HG02763 (cell line): ENCODE measurements around the gene ZNF578.
"Not testable (repeated sequence)": the region's sequence is repeated elsewhere in the genome, so short reads cannot be mapped to it uniquely, and the experiment has no call there.

Experiments used
- ATAC-seq: cut with Tn5 transposase; IDR thresholded peaks from one replicate; pipeline ENCODE4 v1.9.1; 2021; ENCODE audit warnings: mild to moderate bottlenecking, moderate library complexity; ENCODE audit not compliant: unreplicated experiment

The ZNF578 gene

GRCh38 chr19:52453324-52454094 is at the start of gene ZNF578:
ZNF578 (plus strand) TSS chr19:52453553; CDS start chr19:52501846, 48,293 bp downstream.
- no peak for ATAC-seq

GRCh38 chr19:52410276-52410675 is 43.1 kb upstream of the ZNF578 start:
- ATAC-seq, result no peak

DNA sequence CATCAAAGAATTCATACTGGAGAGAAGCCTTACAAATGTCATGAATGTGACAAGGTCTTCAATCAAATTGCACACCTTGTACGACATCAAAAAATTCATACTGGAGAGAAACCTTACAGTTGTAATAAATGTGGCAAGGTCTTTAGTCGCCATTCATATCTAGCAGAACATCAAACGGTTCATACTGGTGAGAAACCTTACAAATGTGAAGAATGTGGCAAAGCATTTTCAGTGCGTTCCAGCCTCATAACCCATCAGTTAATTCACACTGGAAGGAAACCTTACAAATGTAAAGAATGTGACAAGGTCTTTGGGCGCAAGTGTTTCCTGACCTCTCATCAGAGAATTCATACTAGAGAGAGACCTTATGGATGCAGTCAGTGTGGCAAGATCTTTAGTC is 37.6 kb upstream of the ZNF578 start:
- no peak for ATAC-seq

GRCh38 chr19:52428937-52429336 is 24.4 kb upstream of the ZNF578 start, which contains the start of gene ZNF534:
ZNF534 (plus strand) TSS chr19:52429148; CDS start chr19:52431475, 2,327 bp downstream.
- no peak for ATAC-seq

DNA sequence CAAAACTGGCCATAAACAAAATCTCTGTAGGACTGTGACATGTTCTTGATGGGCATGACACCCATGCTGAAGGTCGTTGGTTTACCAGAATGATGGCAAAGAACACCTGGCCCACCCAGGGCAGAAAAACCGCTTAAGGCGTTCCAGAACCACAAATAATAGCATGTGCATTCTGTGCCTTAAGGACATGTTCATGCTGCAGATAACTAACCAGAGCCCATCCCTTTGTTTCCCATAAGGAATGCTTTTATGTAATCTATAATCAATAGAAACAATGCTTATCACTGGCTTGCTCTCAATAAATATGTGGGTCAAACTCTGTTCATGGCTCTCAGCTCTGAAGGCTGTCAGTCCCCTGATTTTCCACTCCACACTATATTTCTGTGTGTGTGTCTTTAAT is 11.2 kb upstream of the ZNF578 start:
- ATAC-seq, result no peak

GRCh38 chr19:52444506-52444905 is 8.8 kb upstream of the ZNF578 start:
- ATAC-seq, result no peak

- no peak for ATAC-seq
Observed at GRCh38 chr19:52451241-52451640, 2.1 kb upstream of the ZNF578 start.

GRCh38 chr19:52464798-52465470 is 11.6 kb downstream of the ZNF578 start:
- ATAC-seq, result no peak

DNA sequence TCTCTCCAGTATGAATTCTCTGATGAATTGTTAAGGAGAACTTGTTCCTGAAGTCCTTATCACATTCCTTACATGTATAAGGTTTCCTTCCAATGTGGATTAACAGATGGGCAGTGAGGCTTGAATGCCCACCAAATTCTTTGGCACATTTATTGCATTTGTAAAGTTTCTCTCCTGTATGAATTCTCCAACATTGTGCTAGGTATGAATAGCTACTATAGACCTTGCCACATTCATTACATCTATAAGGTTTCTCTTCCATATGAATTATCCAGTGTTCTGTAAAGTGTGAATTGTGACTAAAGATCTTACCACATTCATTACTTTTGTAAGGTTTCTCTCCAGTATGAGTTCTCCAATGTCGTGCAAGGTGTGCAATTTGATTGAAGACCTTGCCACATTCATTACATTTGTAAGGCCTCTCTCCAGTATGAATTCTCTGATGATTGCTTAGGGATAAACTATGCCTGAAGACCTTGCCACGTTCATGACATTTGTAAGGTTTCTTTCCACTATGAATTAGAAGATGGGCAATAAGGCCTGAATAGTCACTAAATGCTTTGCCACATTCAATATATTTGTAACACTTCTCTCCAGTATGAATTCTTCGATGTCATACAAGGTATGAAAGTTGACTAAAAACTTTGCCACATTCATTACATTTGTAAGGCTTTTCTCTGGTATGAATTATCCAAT is 20.4 kb downstream of the ZNF578 start:
- no peak for ATAC-seq

DNA sequence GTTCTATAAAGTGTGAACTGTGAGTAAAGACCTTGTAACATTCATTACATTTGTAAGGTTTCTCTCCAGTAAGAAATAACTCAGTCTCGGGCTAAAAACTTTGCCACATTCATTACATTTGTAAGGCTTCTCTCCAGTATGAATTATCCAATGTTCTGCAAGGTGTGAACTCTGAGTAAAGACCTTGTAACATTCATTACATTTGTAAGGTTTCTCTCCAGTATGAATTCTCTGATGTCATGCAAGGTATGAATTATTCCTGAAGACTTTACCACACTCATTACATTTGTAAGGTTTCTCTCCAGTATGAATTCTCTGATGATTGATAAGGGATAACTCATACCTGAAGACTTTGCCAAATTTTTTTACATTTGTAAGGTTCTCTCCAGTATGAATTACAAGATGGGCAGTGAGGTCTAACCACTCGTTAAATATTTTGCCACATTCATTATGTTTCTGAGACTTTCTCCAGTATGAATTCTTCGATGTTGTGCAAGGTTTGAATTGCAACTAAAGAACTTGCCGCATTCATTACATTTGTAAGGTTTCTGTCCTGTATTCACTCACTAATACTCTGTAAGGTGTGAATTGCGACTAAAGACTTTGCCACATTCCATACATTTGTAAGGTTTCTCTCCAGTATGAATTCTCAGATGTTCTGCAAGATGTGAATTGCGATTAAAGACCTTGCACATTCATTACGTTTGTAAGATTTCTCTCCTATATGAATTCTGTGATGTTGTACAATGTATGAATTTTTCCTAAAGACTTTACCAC is 21.2 kb downstream of the ZNF578 start:
- ATAC-seq, result no peak

DNA sequence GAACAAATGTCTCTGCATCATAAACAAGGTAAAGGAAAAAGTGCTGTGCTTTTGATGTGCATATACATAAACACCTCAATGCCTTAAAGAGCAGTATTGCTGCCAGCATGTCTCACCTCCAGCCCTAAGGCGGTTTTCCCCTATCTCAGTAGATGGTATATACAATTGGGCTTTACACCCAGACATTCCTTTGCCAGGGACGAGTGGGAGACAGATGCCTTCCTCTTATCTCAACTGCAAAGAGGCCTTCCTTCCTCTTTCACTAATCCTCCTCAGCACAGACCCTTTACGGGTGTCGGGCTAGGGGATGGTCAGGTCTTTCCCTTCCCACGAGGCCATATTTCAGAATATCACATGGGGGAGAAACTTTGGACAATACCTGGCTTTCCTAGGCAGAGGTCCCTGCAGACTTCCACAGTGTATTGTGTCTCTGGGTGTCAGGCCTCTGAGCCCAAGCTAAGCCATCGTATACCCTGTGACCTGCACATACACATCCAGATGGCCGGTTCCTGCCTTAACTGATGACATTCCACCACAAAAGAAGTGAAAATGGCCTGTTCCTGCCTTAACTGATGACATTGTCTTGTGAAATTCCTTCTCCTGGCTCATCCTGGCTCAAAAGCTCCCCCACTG is 30.9 kb downstream of the ZNF578 start:
- ATAC-seq, result not testable (repeated sequence)

- ATAC-seq, result not testable (repeated sequence)
Observed at GRCh38 chr19:52485064-52485463, 31.7 kb downstream of the ZNF578 start.

GRCh38 chr19:52485561-52486240 is 32.3 kb downstream of the ZNF578 start:
- not testable (repeated sequence) for ATAC-seq

DNA sequence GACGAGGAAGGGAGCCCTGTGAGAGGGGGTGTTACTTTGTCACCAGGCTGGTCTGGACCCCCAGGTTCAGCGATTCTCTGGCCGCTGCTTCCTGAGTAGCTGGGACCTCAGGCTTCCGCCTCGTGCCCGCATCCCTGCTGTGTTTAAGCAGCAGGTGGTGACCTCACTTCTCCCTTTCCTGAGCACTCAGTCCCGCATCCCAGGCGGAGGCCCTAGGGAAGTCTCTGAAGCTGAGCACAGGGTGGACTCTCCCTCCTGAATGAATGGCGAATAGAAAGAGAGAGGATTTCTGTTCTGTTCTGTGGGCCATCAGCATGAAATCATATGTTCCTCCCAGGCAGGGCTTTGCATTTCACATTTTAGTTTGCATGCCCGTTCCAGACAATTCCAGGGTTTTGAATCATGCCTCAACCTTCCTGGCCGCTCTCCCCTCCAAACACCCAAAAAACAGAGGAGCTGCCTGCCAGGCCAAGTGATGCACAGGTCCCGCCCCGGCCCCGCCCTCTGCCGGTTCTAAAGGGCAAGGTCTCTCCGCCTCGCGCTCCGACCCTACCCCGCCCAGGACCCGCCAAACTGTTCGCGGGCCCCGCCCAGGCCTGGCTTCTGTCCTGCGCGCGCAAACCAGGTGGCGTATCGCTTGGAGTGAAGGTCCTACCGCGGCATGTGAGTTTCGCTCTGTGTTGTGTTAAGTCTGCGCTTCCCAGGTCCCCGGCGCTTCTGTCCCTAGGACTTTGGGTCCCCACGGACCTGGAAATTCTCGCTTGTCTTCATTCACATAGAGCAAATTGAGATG is 39.0 kb downstream of the ZNF578 start:
- no peak for ATAC-seq

- no peak for ATAC-seq
Observed at GRCh38 chr19:52492994-52493470, 39.7 kb downstream of the ZNF578 start.

DNA sequence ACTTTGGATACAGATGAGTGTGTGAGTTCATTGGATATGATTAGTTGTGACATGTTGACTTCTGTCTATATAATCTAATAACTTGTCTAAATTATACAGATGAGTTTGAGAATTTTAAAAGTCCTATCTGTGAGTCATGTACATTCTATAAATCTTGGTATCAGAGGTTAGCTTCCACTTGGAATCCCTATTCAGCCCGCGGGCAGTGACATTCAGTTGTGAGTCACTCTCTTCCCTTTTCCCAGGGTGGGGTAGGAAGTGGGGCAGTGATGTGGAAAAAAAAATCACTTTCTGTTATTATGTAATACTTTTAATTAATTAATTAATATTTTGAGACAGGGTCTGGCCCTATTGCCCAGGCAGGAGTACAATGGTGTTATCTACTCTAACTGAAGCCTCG is 41.2 kb downstream of the ZNF578 start:
- no peak for ATAC-seq

GRCh38 chr19:52498571-52498970 is 45.2 kb downstream of the ZNF578 start:
- ATAC-seq, result no peak

DNA sequence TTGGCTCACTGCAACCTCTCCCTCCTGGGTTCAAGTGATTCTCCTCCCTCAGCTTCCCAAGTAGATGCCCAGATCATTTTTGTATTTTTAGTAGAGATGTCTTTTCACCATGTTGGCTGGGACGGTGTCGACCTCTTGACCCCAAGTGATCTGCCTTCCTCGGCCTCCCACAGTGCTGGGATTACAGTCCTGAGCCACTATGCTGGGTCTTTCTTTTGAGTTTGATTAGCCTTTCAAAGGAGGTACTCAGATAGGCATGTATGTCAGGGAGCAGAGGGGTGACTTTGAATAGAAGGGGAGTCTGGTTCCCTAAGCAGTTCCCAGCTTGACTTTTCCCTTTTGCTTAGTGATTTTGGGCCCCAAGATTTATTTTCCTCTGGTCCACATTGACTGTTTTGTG is 47.1 kb downstream of the ZNF578 start:
- ATAC-seq, result not testable (repeated sequence)

DNA sequence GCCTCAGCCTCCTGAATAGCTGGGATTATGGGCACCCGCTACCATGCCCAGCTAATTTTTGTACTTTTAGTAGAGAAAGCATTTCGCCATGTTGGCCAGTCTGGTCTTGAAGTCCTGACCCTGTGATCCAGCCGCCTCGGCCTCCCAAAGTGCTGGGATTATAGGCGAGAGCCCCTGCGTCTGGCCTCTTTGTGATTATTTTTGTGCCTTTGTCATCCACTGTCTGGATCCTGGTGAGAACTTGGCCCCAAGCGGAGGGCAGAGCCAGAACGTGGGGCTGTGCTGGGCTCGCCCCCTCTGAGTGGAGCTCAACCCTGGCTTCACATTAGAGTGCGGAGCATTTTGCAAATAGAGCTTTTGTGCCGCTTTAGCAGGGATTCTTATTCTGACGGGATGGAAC is 47.6 kb downstream of the ZNF578 start:
- ATAC-seq, result not testable (repeated sequence)
